Activated naive CD4-positive, alpha-beta T cell treated with anti-CD3 and anti-CD28 coated beads for 36 hours (primary cell): Measurements from ENCODE around the gene TRPC4AP. TPM values are rescaled to one million over a fixed set of nuclear protein-coding genes. Genes with fewer than 3 reads are reported as not detected.

Source experiments
- CTCF ChIA-PET: fragments of 350-600 bp; sonication (Branson Sonifier 250); formaldehyde crosslinking; loops from one replicate; lab custom pipeline; 2021; ENCODE audit warnings: antibody characterized with exemption; lab: Charles Lee
- DNase-seq: peaks from one replicate; pipeline ENCODE4 v3.0.0-alpha.2; 2020
- H3K27ac Mint-ChIP-seq: one replicate; pipeline ENCODE4 v1.8.0; 2021; ENCODE audit warnings: mild to moderate bottlenecking, mixed read lengths
- H3K27me3 Mint-ChIP-seq: one replicate; pipeline ENCODE4 v1.8.0; 2021; ENCODE audit warnings: low read depth, mixed read lengths
- H3K36me3 Mint-ChIP-seq: one replicate; pipeline ENCODE4 v1.8.0; 2021; ENCODE audit warnings: low read depth, mixed read lengths
- H3K4me1 Mint-ChIP-seq: one replicate; pipeline ENCODE4 v1.8.0; 2021; ENCODE audit warnings: low read depth, mixed read lengths
- H3K4me3 Mint-ChIP-seq: one replicate; pipeline ENCODE4 v1.8.0; 2021; ENCODE audit warnings: mild to moderate bottlenecking, moderate library complexity, mixed read lengths
- H3K9me3 Mint-ChIP-seq: one replicate; pipeline ENCODE4 v1.8.0; 2021; ENCODE audit warnings: mixed read lengths
- intact Hi-C: fragments of 100-400 bp; cut with micrococcal nuclease; formaldehyde crosslinking; loops from one replicate; pipeline ENCODE4 v1.15.1; 2023
- total RNA-seq, 2 experiments: library from RNA; stranded (reverse); gene quantifications; one replicate each; pipeline ENCODE4 v1.2.3, GENCODE V29; 2021

Gene TRPC4AP
- total RNA-seq, 2 experiments from 2014 or later: 49.6 to 51.7 TPM

GRCh38 chr20:34985461-34986310 lies 106.9 kb downstream of the TRPC4AP start:
- H3K27me3 Mint-ChIP-seq: no peaks in the 10 kb centered on the region
- H3K4me3 Mint-ChIP-seq: no peak overlapping the region
- H3K36me3 Mint-ChIP-seq: no peaks in the 10 kb centered on the region
- CTCF ChIA-PET: no interaction called here
- intact Hi-C loops: no loop called here
- no peak for DNase-seq
- H3K9me3 Mint-ChIP-seq: no peaks in the 10 kb centered on the region
- H3K27ac Mint-ChIP-seq: no peak overlapping the region
- H3K4me1 Mint-ChIP-seq: peaks cover 2% of the 10 kb centered on the region

GRCh38 chr20:34984756-34985261 lies 107.8 kb downstream of the TRPC4AP start:
- Mint-ChIP-seq H3K9me3 (no peaks in the 10 kb centered on the region), H3K4me3 (no peak overlapping the region), H3K27ac (no peak overlapping the region), H3K27me3 (no peaks in the 10 kb centered on the region), H3K4me1 (peaks cover 2% of the 10 kb centered on the region), H3K36me3 (no peaks in the 10 kb centered on the region)
- intact Hi-C loops: no loop called here
- DNase-seq: no peak
- CTCF ChIA-PET: no interaction called here

- no peaks in the 10 kb centered on the region for H3K36me3 Mint-ChIP-seq
- no peaks in the 10 kb centered on the region for H3K27me3 Mint-ChIP-seq
These were observed 108.4 kb downstream of the TRPC4AP start for GRCh38 chr20:34983995-34984735.

GRCh38 chr20:34983089-34983820 lies 109.4 kb downstream of the TRPC4AP start:
- Mint-ChIP-seq H3K36me3 (no peaks in the 10 kb centered on the region), H3K4me1 (peaks cover 2% of the 10 kb centered on the region), H3K27ac (no peak overlapping the region), H3K4me3 (no peak overlapping the region), H3K27me3 (no peaks in the 10 kb centered on the region), H3K9me3 (no peaks in the 10 kb centered on the region)
- CTCF ChIA-PET: interaction anchor here (0.6 kb wide), 2 partner anchors 93 to 458 kb away, joined by 3 read pairs; no protein-coding TSS in a partner anchor
- DNase-seq: no peak
- intact Hi-C loops: no loop called here

More at GRCh38 chr20:34983995-34984735, 108.4 kb downstream of the TRPC4AP start:
- H3K4me3 Mint-ChIP-seq: no peak overlapping the region
- no peak overlapping the region for H3K27ac Mint-ChIP-seq
- no peak for DNase-seq
- peaks cover 2% of the 10 kb centered on the region for H3K4me1 Mint-ChIP-seq
- intact Hi-C loops: no loop called here
- H3K9me3 Mint-ChIP-seq: no peaks in the 10 kb centered on the region
- CTCF ChIA-PET: interaction anchor here (0.6 kb wide), 2 partner anchors 94 to 457 kb away, joined by 3 read pairs; no protein-coding TSS in a partner anchor

GRCh38 chr20:34982270-34983088 lies 110.1 kb downstream of the TRPC4AP start:
- H3K9me3 Mint-ChIP-seq: no peaks in the 10 kb centered on the region
- no peaks in the 10 kb centered on the region for H3K4me1 Mint-ChIP-seq
- CTCF ChIA-PET: no interaction called here
- H3K4me3 Mint-ChIP-seq: no peak overlapping the region
- no peaks in the 10 kb centered on the region for H3K36me3 Mint-ChIP-seq
- no peak for DNase-seq
- intact Hi-C loops: no loop called here
- no peaks in the 10 kb centered on the region for H3K27me3 Mint-ChIP-seq
- H3K27ac Mint-ChIP-seq: no peak overlapping the region

- intact Hi-C loops: no loop called here
- Mint-ChIP-seq H3K27me3 (no peaks in the 10 kb centered on the region), H3K27ac (no peak overlapping the region), H3K9me3 (no peaks in the 10 kb centered on the region), H3K4me3 (no peak overlapping the region), H3K36me3 (no peaks in the 10 kb centered on the region), H3K4me1 (no peaks in the 10 kb centered on the region)
- no peak for DNase-seq
- CTCF ChIA-PET: no interaction called here
These were observed 111.9 kb downstream of the TRPC4AP start for GRCh38 chr20:34980543-34981233.

- H3K4me3 Mint-ChIP-seq: no peak overlapping the region
- CTCF ChIA-PET: interaction anchor here (1.0 kb wide), 1 partner anchor 145 kb away, joined by 3 read pairs; no protein-coding TSS in a partner anchor
- H3K4me1 Mint-ChIP-seq: no peaks in the 10 kb centered on the region
- no peaks in the 10 kb centered on the region for H3K9me3 Mint-ChIP-seq
- no peak for DNase-seq
- H3K27ac Mint-ChIP-seq: no peak overlapping the region
- intact Hi-C loops: no loop called here
- no peaks in the 10 kb centered on the region for H3K27me3 Mint-ChIP-seq
- no peaks in the 10 kb centered on the region for H3K36me3 Mint-ChIP-seq
These were observed 113.0 kb downstream of the TRPC4AP start for GRCh38 chr20:34979366-34980153.

GRCh38 chr20:34978092-34978744 lies 114.4 kb downstream of the TRPC4AP start:
- Mint-ChIP-seq H3K4me1 (no peaks in the 10 kb centered on the region), H3K27ac (no peak overlapping the region), H3K27me3 (no peaks in the 10 kb centered on the region), H3K9me3 (no peaks in the 10 kb centered on the region), H3K36me3 (no peaks in the 10 kb centered on the region), H3K4me3 (no peak overlapping the region)
- CTCF ChIA-PET: interaction anchor here (0.5 to 0.7 kb wide), 2 partner anchors 103 to 145 kb away, joined by 3 to 4 read pairs; no protein-coding TSS in a partner anchor
- intact Hi-C loops: no loop called here
- DNase-seq: no peak

- no peaks in the 10 kb centered on the region for H3K36me3 Mint-ChIP-seq
- H3K27ac Mint-ChIP-seq: no peak overlapping the region
- H3K4me3 Mint-ChIP-seq: no peak overlapping the region
- intact Hi-C loops: no loop called here
- H3K9me3 Mint-ChIP-seq: no peaks in the 10 kb centered on the region
- CTCF ChIA-PET: interaction anchor here (0.7 kb wide), 1 partner anchor 103 kb away, joined by 3 read pairs; no protein-coding TSS in a partner anchor
- H3K27me3 Mint-ChIP-seq: no peaks in the 10 kb centered on the region
- no peak for DNase-seq
- H3K4me1 Mint-ChIP-seq: no peaks in the 10 kb centered on the region
These were observed 115.1 kb downstream of the TRPC4AP start for GRCh38 chr20:34977365-34978091.

GRCh38 chr20:34976286-34976685 lies 116.3 kb downstream of the TRPC4AP start:
- Mint-ChIP-seq H3K27ac (no peak overlapping the region), H3K4me1 (no peaks in the 10 kb centered on the region), H3K9me3 (no peaks in the 10 kb centered on the region), H3K36me3 (no peaks in the 10 kb centered on the region), H3K27me3 (no peaks in the 10 kb centered on the region), H3K4me3 (no peak overlapping the region)
- CTCF ChIA-PET: no interaction called here
- intact Hi-C loops: no loop called here
- DNase-seq: no peak
